Measurements from ENCODE around the gene SNRPF.

The SNRPF gene

GRCh38 chr12:95909871-95910270 lies 51.1 kb downstream of the SNRPF start:
- Histone ChIP-seq H3K4me3 (ENCODE audit: insufficient read depth, low read length, poor library complexity, severe bottlenecking) (no peak overlapping the region), H2AFZ (ENCODE audit: low read depth, low read length, severe bottlenecking) (no peak overlapping the region), H3K27ac (ENCODE audit: low read depth, low read length) (no peak overlapping the region), H3K9me3 (ENCODE audit: insufficient read depth, low read length) (no peaks in the 10 kb centered on the region), H3K27me3 (ENCODE audit: low read length) (no peaks in the 10 kb centered on the region), H3K9me2 (replicated peaks; ENCODE audit: insufficient read depth, low read length) (no peaks in the 10 kb centered on the region), H3K4me2 (ENCODE audit: low read depth, low read length, poor library complexity, severe bottlenecking) (no peak overlapping the region), H3K36me3 (ENCODE audit: low read length) (no peaks in the 10 kb centered on the region), H3F3A (ENCODE audit: insufficient read depth) (no peaks in the 10 kb centered on the region), H4K20me1 (ENCODE audit: low read depth, low read length) (no peaks in the 10 kb centered on the region), H3K9ac (ENCODE audit: low read length) (no peak overlapping the region), H3K79me2 (ENCODE audit: insufficient read depth, low read length) (no peaks in the 10 kb centered on the region)
- no peak for TF ChIP-seq EZH2phosphoT487 (conservative IDR thresholded peaks at IDR 0.05; ENCODE audit: low read length)
- TF ChIP-seq CTCF (IDR thresholded peaks at IDR 0.05; ENCODE audit: insufficient read depth, low read length, poor library complexity, severe bottlenecking), result no peak
